Neuronal stem cell (in vitro differentiated cells): ENCODE results near the gene GRAMD4.

Source experiments
- DNase-seq: peaks from one replicate; pipeline ENCODE4 v3.0.0-alpha.2; 2013; ENCODE audit warnings: low spot score
- H2AFZ ChIP-seq: one replicate; pipeline ENCODE4 v1.6.1; 2013; ENCODE audit warnings: mild to moderate bottlenecking, low read length, inconsistent platforms
- H2AK5ac ChIP-seq: 2 replicates; pipeline ENCODE4 v1.6.1; 2013; ENCODE audit warnings: low read depth, mild to moderate bottlenecking, inconsistent platforms, low read length, moderate library complexity, mixed read lengths
- H2BK120ac ChIP-seq: 2 replicates; pipeline ENCODE4 v1.6.1; 2013; ENCODE audit warnings: low read depth, mild to moderate bottlenecking, inconsistent platforms, low read length, moderate library complexity, mixed read lengths
- H2BK12ac ChIP-seq: one replicate; pipeline ENCODE4 v1.6.1; 2013; ENCODE audit warnings: low read length, inconsistent platforms
- H2BK15ac ChIP-seq: 2 replicates; pipeline ENCODE4 v1.6.1; 2013; ENCODE audit warnings: mild to moderate bottlenecking, low read length, inconsistent platforms, mixed read lengths
- H2BK5ac ChIP-seq: one replicate; pipeline ENCODE4 v1.6.1; 2013; ENCODE audit warnings: inconsistent platforms, mild to moderate bottlenecking, low read length, moderate library complexity
- H3K14ac ChIP-seq: one replicate; pipeline ENCODE4 v1.6.1; 2013; ENCODE audit warnings: low read length, inconsistent platforms
- H3K18ac ChIP-seq: 2 replicates; pipeline ENCODE4 v1.6.1; 2013; ENCODE audit warnings: low read length, inconsistent platforms
- H3K23ac ChIP-seq: 2 replicates; pipeline ENCODE4 v1.6.1; 2013; ENCODE audit warnings: low read depth, mild to moderate bottlenecking, mixed read lengths, low read length, inconsistent platforms; ENCODE audit not compliant: poor library complexity
- H3K27ac ChIP-seq: replicated peaks from 3 replicates; pipeline ENCODE4 v1.5.1; 2013; ENCODE audit warnings: low read length, inconsistent platforms
- H3K27me3 ChIP-seq, 3 experiments: 2 replicates each; pipeline ENCODE4 v1.6.1; 2013; ENCODE audit warnings: low read length in 3 of 3, mild to moderate bottlenecking in 2 of 3, inconsistent platforms in 1 of 3, low read depth in 1 of 3, mixed read lengths in 1 of 3, moderate library complexity in 1 of 3; ENCODE audit not compliant: control insufficient read depth in 3 of 3, insufficient read depth in 3 of 3
- H3K36me3 ChIP-seq, 2 donors: replicated peaks in 1 of 2; 2 replicates each; pipeline ENCODE4 v1.6.1; 2013; ENCODE audit warnings: low read length in 2 of 2; ENCODE audit not compliant: control insufficient read depth in 2 of 2, insufficient read depth in 2 of 2
- H3K4ac ChIP-seq: 2 replicates; pipeline ENCODE4 v1.6.1; 2013; ENCODE audit warnings: inconsistent platforms, mild to moderate bottlenecking, low read length, moderate library complexity
- H3K4me1 ChIP-seq, 2 donors: 1 replicate in 1 of 2; 2 replicates in 1 of 2; pipeline ENCODE4 v1.6.1; 2013; ENCODE audit warnings: low read length in 2 of 2, low read depth in 1 of 2; ENCODE audit not compliant: control insufficient read depth in 2 of 2, insufficient read depth in 1 of 2
- H3K4me2 ChIP-seq: one replicate; pipeline ENCODE4 v1.6.1; 2013; ENCODE audit warnings: mild to moderate bottlenecking, low read length, inconsistent platforms; ENCODE audit not compliant: insufficient read depth, poor library complexity, severe bottlenecking
- H3K4me3 ChIP-seq, 2 donors: 2 replicates each; pipeline ENCODE4 v1.5.1; 2013; ENCODE audit warnings: low read length in 2 of 2, mild to moderate bottlenecking in 2 of 2, inconsistent platforms in 1 of 2, moderate library complexity in 1 of 2
- H3K79me1 ChIP-seq: one replicate; pipeline ENCODE4 v1.6.1; 2013; ENCODE audit warnings: low read depth, mild to moderate bottlenecking, inconsistent platforms, low read length, moderate library complexity
- H3K9ac ChIP-seq: one replicate; pipeline ENCODE4 v1.6.1; 2013; ENCODE audit warnings: mild to moderate bottlenecking, low read depth, low read length, inconsistent platforms; ENCODE audit not compliant: poor library complexity
- H3K9me3 ChIP-seq, 2 donors: replicated peaks in 1 of 2; 2 replicates each; pipeline versions ENCODE3 to v1.6.1; 2013; ENCODE audit warnings: low read length in 2 of 2, mild to moderate bottlenecking in 2 of 2, inconsistent platforms in 1 of 2, low read depth in 1 of 2, mixed read lengths in 1 of 2, moderate library complexity in 1 of 2; ENCODE audit not compliant: control insufficient read depth in 2 of 2, insufficient read depth in 1 of 2
- H4K8ac ChIP-seq: one replicate; pipeline ENCODE4 v1.6.1; 2013; ENCODE audit warnings: low read depth, mild to moderate bottlenecking, inconsistent platforms, low read length, moderate library complexity
- H4K91ac ChIP-seq: one replicate; pipeline ENCODE4 v1.6.1; 2013; ENCODE audit warnings: low read length, low read depth, mild to moderate bottlenecking, inconsistent platforms; ENCODE audit not compliant: poor library complexity
- WGBS, 2 donors: extraction: QIAGEN DNeasy Blood & Tissue Kit; methylation state at CpG; one replicate each; pipeline ENCODE4 v1.1.7; 2013; ENCODE audit warnings: missing lambda C conversion rate in 2 of 2, mixed read lengths in 1 of 2; ENCODE audit not compliant: insufficient read length in 2 of 2, insufficient replicate concordance in 1 of 2; ENCODE audit errors: extremely low coverage in 2 of 2; 5-methylcytosine and 5-hydroxymethylcytosine counted together

The GRAMD4 gene

GRCh38 chr22:46575911-46576555 is 44.2 kb upstream of the GRAMD4 start:
- Histone ChIP-seq H3K18ac (peak overlapping the region; percentile 97), H4K91ac (no peak overlapping the region), H3K36me3 (no peaks in the 10 kb centered on the region), H3K4ac (peak overlapping the region; percentile 41), H3K4me3 (peak overlapping the region; percentile 73 to 88), H3K79me1 (peaks cover 7% of the 10 kb centered on the region), H2BK120ac (peak overlapping the region; percentile 51), H2BK5ac (peak overlapping the region; percentile 77), H3K27ac (no peak overlapping the region), H3K9ac (peak overlapping the region; percentile 88), H3K9me3 (peaks cover 5 to 17% of the 10 kb centered on the region in 2 donors), H3K4me1 (peaks cover 17 to 21% of the 10 kb centered on the region in 2 donors), H3K4me2 (peak overlapping the region; percentile 87), H4K8ac (no peak overlapping the region), H2BK15ac (peak overlapping the region; percentile 15), H2AFZ (peak overlapping the region; percentile 84), H3K14ac (peak overlapping the region; percentile 58), H3K27me3 (peaks cover 0 to 29% (median 18%) of the 10 kb centered on the region in 3 experiments), H2AK5ac (peak overlapping the region; percentile 95), H3K23ac (peak overlapping the region; percentile 68), H2BK12ac (no peak overlapping the region)
- WGBS, 2 donors = no CpG with 5 or more reads among the region's 10 CpGs
- DNase-seq = no peak

DNA sequence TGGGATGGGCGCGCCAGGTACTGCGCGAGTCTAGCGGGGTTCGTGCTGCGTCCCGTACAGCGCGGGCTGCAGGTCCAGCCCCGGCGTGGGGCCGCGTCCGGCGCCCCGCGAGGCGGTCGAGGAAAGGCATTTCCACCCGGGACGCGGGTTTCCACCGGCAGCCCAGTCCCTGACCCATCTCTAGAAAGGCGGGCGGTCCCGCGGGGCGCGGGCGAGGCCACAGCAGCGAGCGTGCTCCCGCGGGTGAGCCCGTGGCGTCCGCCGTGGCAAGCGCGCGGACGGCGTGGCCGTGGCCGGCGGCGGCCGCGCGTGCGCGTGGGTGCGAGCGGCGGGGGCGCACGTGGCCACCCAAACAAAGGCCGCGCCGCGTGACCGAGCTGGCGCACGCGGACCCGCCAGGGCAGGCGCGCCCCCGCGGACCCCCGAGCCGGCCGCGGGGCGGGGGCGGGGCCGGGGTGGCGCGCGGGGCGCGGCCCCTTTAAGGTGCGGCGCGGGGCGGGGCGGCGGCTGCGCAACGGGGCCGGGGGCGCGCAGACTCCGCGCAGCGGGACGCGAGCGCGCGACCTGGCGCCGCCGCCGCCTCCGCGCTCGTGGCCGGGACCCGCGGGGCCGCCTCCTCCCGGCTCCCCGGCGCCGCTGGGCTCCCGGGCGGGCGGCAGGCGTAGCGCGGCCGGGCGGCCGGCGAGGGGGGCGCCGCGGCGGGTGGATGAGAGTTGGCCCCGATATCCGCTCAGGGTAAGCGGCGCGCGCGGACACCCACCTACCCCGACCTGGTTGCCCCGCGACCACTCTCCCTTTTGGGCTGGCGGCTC is 43.4 kb upstream of the GRAMD4 start:
- Histone ChIP-seq H2AFZ (peak overlapping the region; percentile 84), H3K79me1 (peaks cover 7% of the 10 kb centered on the region), H2BK120ac (peak overlapping the region; percentile 51), H2AK5ac (peak overlapping the region; percentile 95), H3K27ac (no peak overlapping the region), H3K9ac (peak overlapping the region; percentile 92), H3K18ac (peak overlapping the region; percentile 97), H2BK15ac (peak overlapping the region; percentile 15), H4K91ac (no peak overlapping the region), H4K8ac (no peak overlapping the region), H3K4me3 (peak overlapping the region; percentile 73 to 88), H3K4me1 (peaks cover 17 to 25% of the 10 kb centered on the region in 2 donors), H3K36me3 (no peaks in the 10 kb centered on the region), H2BK5ac (peak overlapping the region; percentile 77), H3K27me3 (peaks cover 0 to 29% (median 18%) of the 10 kb centered on the region in 3 experiments), H3K4ac (peak overlapping the region; percentile 41), H3K9me3 (peaks cover 7 to 12% of the 10 kb centered on the region in 2 donors), H3K4me2 (peak overlapping the region; percentile 87), H2BK12ac (no peak overlapping the region), H3K23ac (peak overlapping the region; percentile 68), H3K14ac (peak overlapping the region; percentile 58)
- WGBS, 2 donors = no CpG with 5 or more reads among the region's 142 CpGs
- DNase-seq = peak; percentile 55

GRCh38 chr22:46577368-46578249 is 42.6 kb upstream of the GRAMD4 start:
- H3K18ac ChIP-seq = peak overlapping the region; percentile 95
- no peak overlapping the region for H2BK15ac ChIP-seq
- no peak overlapping the region for H4K91ac ChIP-seq
- no CpG with 5 or more reads among the region's 65 CpGs for WGBS, 2 donors
- H2BK12ac ChIP-seq = no peak overlapping the region
- no peak for DNase-seq
- H3K4me1 ChIP-seq = peaks cover 17 to 29% of the 10 kb centered on the region in 2 donors
- H3K4ac ChIP-seq = no peak overlapping the region
- peak overlapping the region; percentile 11 for H2BK5ac ChIP-seq
- peak overlapping the region; percentile 73 to 84 for H3K4me3 ChIP-seq
- H4K8ac ChIP-seq = no peak overlapping the region
- H2AK5ac ChIP-seq = peak overlapping the region; percentile 90
- H3K23ac ChIP-seq = peak overlapping the region; percentile 8
- H3K27me3 ChIP-seq = peaks cover 0 to 27% (median 18%) of the 10 kb centered on the region in 3 experiments
- no peaks in the 10 kb centered on the region for H3K36me3 ChIP-seq
- peak overlapping the region; percentile 84 for H3K4me2 ChIP-seq
- peaks cover 2 to 4% of the 10 kb centered on the region in 2 donors for H3K9me3 ChIP-seq
- no peak overlapping the region for H2BK120ac ChIP-seq
- H3K14ac ChIP-seq = peak overlapping the region; percentile 84
- peak overlapping the region; percentile 92 for H3K9ac ChIP-seq
- H3K27ac ChIP-seq = no peak overlapping the region
- peak overlapping the region; percentile 73 for H2AFZ ChIP-seq
- peaks cover 7% of the 10 kb centered on the region for H3K79me1 ChIP-seq
